Spleen (tissue), 7 donors: ENCODE measurements around the gene VSTM2L.

Source experiments
- POLR2A ChIP-seq, 3 donors: fragments of 450-650 bp; IDR thresholded peaks; one replicate each; pipeline ENCODE4 v1.5.1; 2017; ENCODE audit warnings: antibody characterized with exemption in 3 of 3, mild to moderate bottlenecking in 1 of 3
- TF ChIP-seq, protein P1 (sequence below), 11 experiments: fragments of 200-600 bp in 7 of 11; fragments of 450-650 bp in 4 of 11; sonication (generic) in 4 of 11; IDR thresholded peaks in 8 of 11; conservative IDR thresholded peaks in 3 of 11; 1 replicate in 7 of 11; 2 replicates in 4 of 11; pipeline versions ENCODE4 v1.4.0 to v1.8.0; 2016 to 2021; ENCODE audit warnings: antibody characterized with exemption in 11 of 11, inconsistent platforms in 4 of 11, mild to moderate bottlenecking in 1 of 11
- donor health status: DM: no; HTN: no; CAD: no; lungs with moderate emphysema.
- donor health status: DM: no; HTN: no; CAD: no.
- donor health status: DM: no; HTN: no; CAD: no.

DNA sequence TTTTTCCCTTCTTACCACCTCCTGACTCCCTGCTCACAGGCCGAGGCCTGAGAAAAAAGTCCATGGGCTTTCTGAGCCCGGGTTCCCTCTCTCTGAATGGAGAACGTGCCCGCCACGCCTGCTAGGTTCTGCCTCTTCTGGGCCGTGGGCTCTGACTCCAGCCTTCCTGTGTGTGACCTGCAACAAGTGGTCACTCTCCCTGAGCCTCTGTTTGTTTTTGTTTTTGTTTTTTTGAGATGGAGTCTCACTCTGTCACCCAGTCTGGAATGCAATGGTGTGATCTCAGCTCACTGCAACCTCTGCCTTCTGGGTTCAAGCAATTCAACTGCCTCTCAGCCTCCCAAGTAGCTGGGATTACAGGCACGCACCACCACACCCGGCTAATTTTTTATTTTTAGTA, 17.9 kb upstream of the VSTM2L start:
- TF ChIP-seq, protein P1, sequence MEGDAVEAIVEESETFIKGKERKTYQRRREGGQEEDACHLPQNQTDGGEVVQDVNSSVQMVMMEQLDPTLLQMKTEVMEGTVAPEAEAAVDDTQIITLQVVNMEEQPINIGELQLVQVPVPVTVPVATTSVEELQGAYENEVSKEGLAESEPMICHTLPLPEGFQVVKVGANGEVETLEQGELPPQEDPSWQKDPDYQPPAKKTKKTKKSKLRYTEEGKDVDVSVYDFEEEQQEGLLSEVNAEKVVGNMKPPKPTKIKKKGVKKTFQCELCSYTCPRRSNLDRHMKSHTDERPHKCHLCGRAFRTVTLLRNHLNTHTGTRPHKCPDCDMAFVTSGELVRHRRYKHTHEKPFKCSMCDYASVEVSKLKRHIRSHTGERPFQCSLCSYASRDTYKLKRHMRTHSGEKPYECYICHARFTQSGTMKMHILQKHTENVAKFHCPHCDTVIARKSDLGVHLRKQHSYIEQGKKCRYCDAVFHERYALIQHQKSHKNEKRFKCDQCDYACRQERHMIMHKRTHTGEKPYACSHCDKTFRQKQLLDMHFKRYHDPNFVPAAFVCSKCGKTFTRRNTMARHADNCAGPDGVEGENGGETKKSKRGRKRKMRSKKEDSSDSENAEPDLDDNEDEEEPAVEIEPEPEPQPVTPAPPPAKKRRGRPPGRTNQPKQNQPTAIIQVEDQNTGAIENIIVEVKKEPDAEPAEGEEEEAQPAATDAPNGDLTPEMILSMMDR (IDR thresholded peaks at IDR 0.05 in 8 of 11, conservative IDR thresholded peaks at IDR 0.05 in 3 of 11), result no peak
- TF ChIP-seq POLR2A (IDR thresholded peaks at IDR 0.05), result no peak
